Fibroblast of the aortic adventitia (primary cell): ENCODE measurements around the gene C3orf49. TPM values are rescaled to one million over a fixed set of nuclear protein-coding genes. Genes with fewer than 3 reads are reported as not detected.
A peak's percentile ranks its signal among the peaks of the same experiment; 100 is the strongest.

Experiments
- DNase-seq: peaks from one replicate; pipeline ENCODE4 v3.0.0-alpha.2; 2010; ENCODE audit warnings: low read depth
- H3K4me3 ChIP-seq: 2 replicates; pipeline ENCODE4 v1.5.1; 2011; ENCODE audit warnings: low read depth, mild to moderate bottlenecking, control low read depth, low read length, moderate library complexity
- total RNA-seq: library from RNA; depleted of rRNA; stranded (reverse); fragments of >200 nt; gene quantifications from 2 replicates; pipeline ENCODE4 v1.2.3, GENCODE V29; 2012; ENCODE audit warnings: low replicate concordance
- TF ChIP-seq, protein P1 (sequence below): IDR thresholded peaks from 2 replicates; pipeline ENCODE4 v1.5.1; 2011; ENCODE audit warnings: mild to moderate bottlenecking, low read length, control low read depth, inconsistent platforms; ENCODE audit not compliant: insufficient read depth

Gene C3orf49
- total RNA-seq, 1 donor: not detected

DNA sequence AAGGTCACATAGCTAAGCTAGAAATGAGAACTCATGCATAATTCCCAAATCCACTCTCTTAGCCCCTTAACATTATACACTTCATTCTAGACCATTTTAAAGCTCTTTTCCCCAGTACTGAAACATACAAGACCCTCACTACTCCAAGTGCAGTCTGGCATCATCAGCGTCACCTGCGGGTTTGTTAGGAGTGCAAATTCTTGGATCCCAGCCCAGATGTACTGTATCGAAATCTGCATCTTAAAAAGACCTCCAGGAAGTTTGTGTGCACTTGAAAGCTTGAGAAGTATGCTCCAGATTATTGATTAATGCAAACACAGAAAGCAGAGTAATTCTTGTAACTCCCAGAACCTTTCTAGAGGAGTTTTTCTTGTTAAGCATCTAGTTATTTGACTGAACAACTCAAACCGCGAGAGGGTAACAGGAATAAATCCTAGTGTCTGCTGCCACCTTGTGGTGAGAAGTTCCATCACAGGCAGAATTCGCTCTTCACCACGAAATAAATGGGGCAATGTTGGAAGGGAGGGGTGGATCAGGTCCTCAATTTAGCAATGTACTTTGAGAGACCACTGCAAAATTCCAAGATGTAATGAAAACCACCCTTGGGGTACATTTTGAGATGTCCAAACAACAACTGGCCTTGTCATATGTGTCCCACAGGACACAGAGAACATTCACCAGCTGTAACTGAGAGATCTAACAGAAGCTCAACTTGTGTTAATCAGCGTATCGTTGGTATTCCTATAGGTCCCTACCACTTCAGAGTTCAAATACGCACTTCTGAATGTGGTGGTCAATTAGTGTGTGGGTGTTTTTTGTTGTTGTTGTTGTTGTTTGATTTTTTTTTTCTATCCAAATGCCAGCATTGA, 583 bp upstream of the C3orf49 start:
- H3K4me3 ChIP-seq: no peak overlapping the region
- DNase-seq: peak; percentile 79
- TF ChIP-seq, protein P1, sequence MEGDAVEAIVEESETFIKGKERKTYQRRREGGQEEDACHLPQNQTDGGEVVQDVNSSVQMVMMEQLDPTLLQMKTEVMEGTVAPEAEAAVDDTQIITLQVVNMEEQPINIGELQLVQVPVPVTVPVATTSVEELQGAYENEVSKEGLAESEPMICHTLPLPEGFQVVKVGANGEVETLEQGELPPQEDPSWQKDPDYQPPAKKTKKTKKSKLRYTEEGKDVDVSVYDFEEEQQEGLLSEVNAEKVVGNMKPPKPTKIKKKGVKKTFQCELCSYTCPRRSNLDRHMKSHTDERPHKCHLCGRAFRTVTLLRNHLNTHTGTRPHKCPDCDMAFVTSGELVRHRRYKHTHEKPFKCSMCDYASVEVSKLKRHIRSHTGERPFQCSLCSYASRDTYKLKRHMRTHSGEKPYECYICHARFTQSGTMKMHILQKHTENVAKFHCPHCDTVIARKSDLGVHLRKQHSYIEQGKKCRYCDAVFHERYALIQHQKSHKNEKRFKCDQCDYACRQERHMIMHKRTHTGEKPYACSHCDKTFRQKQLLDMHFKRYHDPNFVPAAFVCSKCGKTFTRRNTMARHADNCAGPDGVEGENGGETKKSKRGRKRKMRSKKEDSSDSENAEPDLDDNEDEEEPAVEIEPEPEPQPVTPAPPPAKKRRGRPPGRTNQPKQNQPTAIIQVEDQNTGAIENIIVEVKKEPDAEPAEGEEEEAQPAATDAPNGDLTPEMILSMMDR: peak; percentile 80

DNA sequence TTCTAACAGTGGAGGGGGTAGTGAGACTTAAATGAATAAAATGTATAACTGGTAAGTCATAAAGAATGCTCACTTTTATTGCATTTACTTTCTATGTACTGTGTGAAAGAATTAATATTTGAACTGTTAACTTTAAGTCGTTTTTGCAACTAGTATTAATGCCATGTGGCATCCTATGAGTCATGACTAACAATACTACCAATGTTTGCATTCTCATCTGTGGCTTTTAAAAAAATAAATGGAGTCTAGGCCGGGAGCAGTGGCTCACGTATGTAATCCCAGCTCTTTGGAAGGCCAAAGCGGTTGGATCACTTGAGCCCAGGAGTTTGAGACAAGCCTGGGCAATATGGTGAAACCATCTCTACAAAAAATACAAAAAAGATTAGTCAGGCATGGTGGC, 5.2 kb downstream of the C3orf49 start:
- no peak overlapping the region for H3K4me3 ChIP-seq
- DNase-seq: peak; percentile 43
- TF ChIP-seq, protein P1: no peak

DNA sequence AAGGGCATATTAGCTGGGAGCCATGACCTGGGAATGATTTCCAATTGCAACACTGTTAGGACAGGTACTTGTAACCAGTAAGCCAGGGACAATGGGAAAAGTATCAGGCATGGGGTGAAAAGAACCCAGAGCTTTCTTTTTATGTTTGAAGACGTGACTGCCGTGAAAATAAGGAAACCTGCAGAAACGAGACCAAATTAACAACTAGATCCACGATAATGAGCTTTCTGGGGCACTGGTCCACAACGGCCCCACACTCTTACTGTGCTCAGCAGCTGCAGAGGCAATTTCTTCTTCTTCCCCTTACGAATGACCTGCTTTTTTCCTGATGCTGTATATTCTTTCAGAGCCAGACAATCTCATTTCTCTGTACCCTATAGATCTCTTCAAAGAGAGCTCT, 11.4 kb downstream of the C3orf49 start:
- no peak overlapping the region for H3K4me3 ChIP-seq
- TF ChIP-seq, protein P1: no peak
- no peak for DNase-seq

DNA sequence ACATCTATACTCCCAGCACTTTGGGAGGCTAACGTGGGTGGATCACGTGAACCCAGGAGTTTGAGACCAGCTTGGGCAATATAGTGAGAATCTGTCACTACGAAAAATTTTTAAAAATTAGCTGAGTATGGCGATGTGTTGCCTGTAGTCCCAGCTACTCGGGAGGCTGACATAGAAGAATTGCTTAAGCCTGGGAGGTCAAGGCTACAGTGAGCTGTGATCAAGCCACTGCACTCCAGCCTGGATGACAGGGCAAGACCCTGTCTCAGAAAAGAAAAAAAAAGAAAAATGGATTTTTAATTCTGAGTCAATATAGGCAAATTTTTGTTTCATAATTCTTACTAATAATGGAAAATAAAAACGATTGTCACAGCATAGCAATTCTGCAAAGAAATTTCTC, 13.3 kb downstream of the C3orf49 start:
- H3K4me3 ChIP-seq: no peak overlapping the region
- TF ChIP-seq, protein P1: no peak
- no peak for DNase-seq

DNA sequence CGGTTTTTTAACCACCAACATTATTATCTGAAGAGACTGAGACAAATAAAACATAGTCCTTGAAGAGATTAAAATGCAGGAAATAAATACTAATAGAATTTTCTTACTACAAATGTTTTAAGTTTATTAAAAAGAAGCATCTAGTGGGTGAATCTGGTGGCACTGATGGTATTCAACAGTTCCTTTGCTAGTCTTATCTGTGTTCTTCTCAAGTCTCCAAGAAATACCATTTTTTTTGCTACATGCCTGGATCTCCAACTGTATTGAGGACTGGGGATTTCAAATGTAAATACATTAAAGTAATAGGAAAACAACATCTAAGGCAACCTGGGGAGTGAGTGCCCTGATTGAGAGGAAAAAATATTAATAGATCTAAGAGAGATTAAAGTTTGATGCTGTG, 22.6 kb downstream of the C3orf49 start:
- TF ChIP-seq, protein P1: no peak
- H3K4me3 ChIP-seq: no peak overlapping the region
- no peak for DNase-seq

DNA sequence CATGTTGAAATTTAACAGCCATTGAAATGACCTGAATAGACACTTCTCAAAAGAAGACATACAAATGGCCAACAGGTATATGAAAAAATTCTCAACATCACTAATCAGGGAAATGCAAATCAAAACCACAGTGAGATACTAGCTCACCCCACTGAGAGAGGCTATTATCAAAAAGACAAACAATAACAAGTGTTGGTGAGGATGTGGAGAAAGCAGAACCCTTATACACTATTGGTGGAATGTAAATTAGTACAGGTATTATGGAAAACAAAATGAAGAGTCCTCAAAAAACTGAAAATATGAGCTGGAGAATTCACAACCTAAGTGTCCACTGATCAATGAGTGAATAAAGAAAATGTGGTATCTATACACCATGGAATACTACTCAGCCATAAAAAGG, 23.0 kb downstream of the C3orf49 start:
- DNase-seq: no peak
- TF ChIP-seq, protein P1: no peak

More for the DNA sequence above, 23.0 kb downstream of the C3orf49 start:
- H3K4me3 ChIP-seq: no peak overlapping the region
